ENCODE data around the gene TOPORS. TPM values are rescaled to one million over a fixed set of nuclear protein-coding genes. Genes with fewer than 3 reads are reported as not detected.

Gene TOPORS
- total and polyA plus RNA-seq, 2 donors from 2014 or later = 8.1 to 15.6 TPM

DNA sequence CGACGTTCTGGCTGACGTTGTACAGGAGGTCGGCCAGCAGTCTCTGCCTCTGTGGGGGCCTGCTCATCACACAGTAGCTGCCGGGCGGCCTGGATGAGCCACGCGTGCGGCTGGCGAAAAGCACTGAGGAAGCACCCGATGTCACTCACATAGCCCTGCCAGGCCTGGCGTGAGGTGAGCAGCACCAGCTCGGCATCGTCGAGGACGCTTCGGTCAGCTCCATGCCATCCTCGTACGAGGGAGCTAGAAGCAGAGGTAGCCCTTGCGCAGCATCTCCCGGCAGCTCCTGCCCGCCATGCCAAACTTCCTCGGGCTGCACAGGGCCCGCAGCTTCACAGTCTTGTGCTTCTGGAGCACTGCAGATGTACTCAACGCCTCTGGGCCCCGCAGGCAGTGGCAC, 14.4 kb upstream of the TOPORS start:
- H3K9me3 ChIP-seq (ENCODE audit: control insufficient read depth in 2 of 3, insufficient read depth in 1 of 3, low read length in 3 of 3) = no peaks in the 10 kb centered on the region
- no peak for FAIRE-seq

DNA sequence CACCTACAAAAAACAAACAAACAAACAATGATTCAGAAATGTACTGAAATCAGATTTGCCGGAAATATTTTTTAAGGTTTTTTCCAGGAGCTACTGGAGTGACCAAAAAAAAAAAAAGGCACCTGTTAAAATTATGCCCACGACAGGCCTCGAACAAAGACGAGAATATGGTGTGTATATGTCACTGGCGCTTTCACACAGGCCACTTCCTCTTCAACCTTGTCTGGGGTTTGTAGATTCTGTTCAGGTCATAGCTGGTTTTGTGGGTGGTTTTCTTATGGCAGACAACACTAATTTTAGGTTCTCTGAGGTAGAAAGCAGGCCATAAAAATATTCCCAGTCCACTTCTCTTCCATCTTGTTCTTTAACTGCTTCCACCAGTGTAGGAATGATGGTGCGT, 13.6 kb upstream of the TOPORS start:
- Histone ChIP-seq H3K27me3 (ENCODE audit: control insufficient read depth, insufficient read depth, low read length) (no peaks in the 10 kb centered on the region), H3K27ac (ENCODE audit: low read depth in 2 of 2, low read length in 2 of 2) (no peak overlapping the region), H3K4me1 (ENCODE audit: control insufficient read depth in 2 of 3, insufficient read depth in 2 of 3, low read depth in 1 of 3, low read length in 3 of 3) (no peaks in the 10 kb centered on the region), H3K36me3 (ENCODE audit: control insufficient read depth in 2 of 3, insufficient read depth in 3 of 3, low read length in 3 of 3) (peaks cover 4 to 20% (median 9%) of the 10 kb centered on the region in 3 donors), H3K9me3 (ENCODE audit: control insufficient read depth in 2 of 3, insufficient read depth in 1 of 3, low read length in 3 of 3) (no peaks in the 10 kb centered on the region), H3K4me3 (ENCODE audit: low read length in 3 of 3) (no peak overlapping the region), H3K9ac (ENCODE audit: low read length in 3 of 3) (no peak overlapping the region)
- FAIRE-seq (no peak), DNase-seq (no peak)
- intact Hi-C loops (cut with DNase I) = no loop called here
- TF ChIP-seq, protein P1, sequence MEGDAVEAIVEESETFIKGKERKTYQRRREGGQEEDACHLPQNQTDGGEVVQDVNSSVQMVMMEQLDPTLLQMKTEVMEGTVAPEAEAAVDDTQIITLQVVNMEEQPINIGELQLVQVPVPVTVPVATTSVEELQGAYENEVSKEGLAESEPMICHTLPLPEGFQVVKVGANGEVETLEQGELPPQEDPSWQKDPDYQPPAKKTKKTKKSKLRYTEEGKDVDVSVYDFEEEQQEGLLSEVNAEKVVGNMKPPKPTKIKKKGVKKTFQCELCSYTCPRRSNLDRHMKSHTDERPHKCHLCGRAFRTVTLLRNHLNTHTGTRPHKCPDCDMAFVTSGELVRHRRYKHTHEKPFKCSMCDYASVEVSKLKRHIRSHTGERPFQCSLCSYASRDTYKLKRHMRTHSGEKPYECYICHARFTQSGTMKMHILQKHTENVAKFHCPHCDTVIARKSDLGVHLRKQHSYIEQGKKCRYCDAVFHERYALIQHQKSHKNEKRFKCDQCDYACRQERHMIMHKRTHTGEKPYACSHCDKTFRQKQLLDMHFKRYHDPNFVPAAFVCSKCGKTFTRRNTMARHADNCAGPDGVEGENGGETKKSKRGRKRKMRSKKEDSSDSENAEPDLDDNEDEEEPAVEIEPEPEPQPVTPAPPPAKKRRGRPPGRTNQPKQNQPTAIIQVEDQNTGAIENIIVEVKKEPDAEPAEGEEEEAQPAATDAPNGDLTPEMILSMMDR (IDR thresholded peaks at IDR 0.05; ENCODE audit: borderline replicate concordance, extremely low read depth, insufficient read depth) = no peak

More for the DNA sequence above, 14.4 kb upstream of the TOPORS start:
- TF ChIP-seq, protein P1 (IDR thresholded peaks at IDR 0.05; ENCODE audit: borderline replicate concordance, extremely low read depth, insufficient read depth) = no peak
- Histone ChIP-seq H3K27ac (ENCODE audit: low read depth in 2 of 2, low read length in 2 of 2) (no peak overlapping the region), H3K4me3 (ENCODE audit: low read length in 3 of 3) (no peak overlapping the region), H3K36me3 (ENCODE audit: control insufficient read depth in 2 of 3, insufficient read depth in 3 of 3, low read length in 3 of 3) (peaks cover 4 to 20% (median 9%) of the 10 kb centered on the region in 3 donors), H3K27me3 (ENCODE audit: control insufficient read depth, insufficient read depth, low read length) (no peaks in the 10 kb centered on the region), H3K9ac (ENCODE audit: low read length in 3 of 3) (no peak overlapping the region), H3K4me1 (ENCODE audit: control insufficient read depth in 2 of 3, insufficient read depth in 2 of 3, low read depth in 1 of 3, low read length in 3 of 3) (peaks cover 0 to 1% (median 0%) of the 10 kb centered on the region in 3 donors)
- no peak for DNase-seq
- intact Hi-C loops (cut with DNase I) = no loop called here

- intact Hi-C loops (cut with DNase I) = no loop called here
- Histone ChIP-seq H3K4me3 (ENCODE audit: low read length in 3 of 3) (no peak overlapping the region), H3K27ac (ENCODE audit: low read depth in 2 of 2, low read length in 2 of 2) (no peak overlapping the region), H3K36me3 (ENCODE audit: control insufficient read depth in 2 of 3, insufficient read depth in 3 of 3, low read length in 3 of 3) (no peaks in the 10 kb centered on the region), H3K9me3 (ENCODE audit: control insufficient read depth in 2 of 3, insufficient read depth in 1 of 3, low read length in 3 of 3) (no peaks in the 10 kb centered on the region), H3K9ac (ENCODE audit: low read length in 3 of 3) (no peak overlapping the region), H3K27me3 (ENCODE audit: control insufficient read depth, insufficient read depth, low read length) (no peaks in the 10 kb centered on the region), H3K4me1 (ENCODE audit: control insufficient read depth in 2 of 3, insufficient read depth in 2 of 3, low read depth in 1 of 3, low read length in 3 of 3) (peaks cover 0 to under 1% (median 0%) of the 10 kb centered on the region in 3 donors)
- no peak for FAIRE-seq
- TF ChIP-seq, protein P1 (IDR thresholded peaks at IDR 0.05; ENCODE audit: borderline replicate concordance, extremely low read depth, insufficient read depth) = no peak
- DNase-seq = no peak
These were observed 6.1 kb upstream of the TOPORS start for GRCh38 chr9:32558408-32558934.

- TF ChIP-seq, protein P1 (IDR thresholded peaks at IDR 0.05; ENCODE audit: borderline replicate concordance, extremely low read depth, insufficient read depth) = no peak
- H3K9ac ChIP-seq (ENCODE audit: low read length in 3 of 3) = no peak overlapping the region
- H3K36me3 ChIP-seq (ENCODE audit: control insufficient read depth in 2 of 3, insufficient read depth in 3 of 3, low read length in 3 of 3) = no peaks in the 10 kb centered on the region
- intact Hi-C loops (cut with DNase I) = no loop called here
- H3K4me1 ChIP-seq (ENCODE audit: control insufficient read depth in 2 of 3, insufficient read depth in 2 of 3, low read depth in 1 of 3, low read length in 3 of 3) = peaks cover 0 to 6% (median 4%) of the 10 kb centered on the region in 3 donors
- DNase-seq (no peak), FAIRE-seq (no peak)
- H3K27me3 ChIP-seq (ENCODE audit: control insufficient read depth, insufficient read depth, low read length) = no peaks in the 10 kb centered on the region
- no peak overlapping the region for H3K4me3 ChIP-seq (ENCODE audit: low read length in 3 of 3)
- no peak overlapping the region for H3K27ac ChIP-seq (ENCODE audit: low read depth in 2 of 2, low read length in 2 of 2)
- no peaks in the 10 kb centered on the region for H3K9me3 ChIP-seq (ENCODE audit: control insufficient read depth in 2 of 3, insufficient read depth in 1 of 3, low read length in 3 of 3)
These were observed 2.2 kb upstream of the TOPORS start for GRCh38 chr9:32554591-32554990.

All from kidney (tissue), 14 donors.